SU-DHL-6 (cell line): ENCODE measurements around the gene ZNF155.

Source experiments
- CTCF ChIP-seq: fragments of 200-600 bp; sonication (generic); IDR thresholded peaks from one replicate; pipeline ENCODE4 v1.5.1; 2017; ENCODE audit warnings: antibody characterized with exemption, mild to moderate bottlenecking, low read length, moderate library complexity; ENCODE audit not compliant: insufficient read depth, poor library complexity, severe bottlenecking
- EZH2phosphoT487 ChIP-seq: fragments of 200-600 bp; sonication (generic), shearing (Covaris generic); conservative IDR thresholded peaks from 2 replicates; pipeline ENCODE4 v1.6.1; 2018; ENCODE audit warnings: mild to moderate bottlenecking, antibody characterized with exemption, low read length, moderate library complexity, mixed read lengths

GRCh38 chr19:43939557-43940260, 44.3 kb upstream of the ZNF155 start:
- no peak for TF ChIP-seq CTCF
- no peak for TF ChIP-seq EZH2phosphoT487
